ENCODE measurements around the gene RBM20. TPM values are rescaled to one million over a fixed set of nuclear protein-coding genes. Genes with fewer than 3 reads are reported as not detected.

RBM20 gene
- polyA plus RNA-seq, 1 donor: 5.3 TPM

DNA sequence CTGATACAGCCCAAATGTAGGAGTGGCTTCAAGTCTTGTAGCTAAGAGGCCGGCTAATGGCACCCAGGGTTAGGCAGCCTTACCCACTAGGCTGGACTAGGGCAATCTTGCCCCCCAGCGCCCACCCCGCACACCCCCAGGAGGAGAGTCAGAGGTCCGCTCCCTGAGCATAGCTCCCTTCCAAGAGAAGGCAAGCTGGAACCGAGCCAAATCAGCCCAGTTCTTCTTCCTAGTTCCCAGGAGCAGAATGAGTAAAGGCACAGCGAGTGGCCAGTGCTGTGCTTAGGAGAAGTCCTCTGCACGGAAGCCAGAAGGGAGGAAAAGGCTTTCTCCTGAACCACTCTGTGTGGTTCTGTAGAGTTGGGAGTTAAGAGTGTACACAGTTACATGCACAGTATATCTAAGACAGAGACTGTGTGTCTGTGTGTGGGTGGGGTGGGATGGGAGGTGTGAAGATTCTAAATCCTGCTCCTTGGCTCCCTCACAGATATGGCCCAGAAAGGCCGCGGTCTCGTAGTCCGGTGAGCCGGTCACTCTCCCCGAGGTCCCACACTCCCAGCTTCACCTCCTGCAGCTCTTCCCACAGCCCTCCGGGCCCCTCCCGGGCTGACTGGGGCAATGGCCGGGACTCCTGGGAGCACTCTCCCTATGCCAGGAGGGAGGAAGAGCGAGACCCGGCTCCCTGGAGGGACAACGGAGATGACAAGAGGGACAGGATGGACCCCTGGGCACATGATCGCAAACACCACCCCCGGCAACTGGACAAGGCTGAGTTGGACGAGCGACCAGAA is 167.8 kb downstream of the RBM20 start:
- no peak for DNase-seq

GRCh38 chr10:110812583-110812982 is 168.4 kb downstream of the RBM20 start:
- DNase-seq: no peak

DNA sequence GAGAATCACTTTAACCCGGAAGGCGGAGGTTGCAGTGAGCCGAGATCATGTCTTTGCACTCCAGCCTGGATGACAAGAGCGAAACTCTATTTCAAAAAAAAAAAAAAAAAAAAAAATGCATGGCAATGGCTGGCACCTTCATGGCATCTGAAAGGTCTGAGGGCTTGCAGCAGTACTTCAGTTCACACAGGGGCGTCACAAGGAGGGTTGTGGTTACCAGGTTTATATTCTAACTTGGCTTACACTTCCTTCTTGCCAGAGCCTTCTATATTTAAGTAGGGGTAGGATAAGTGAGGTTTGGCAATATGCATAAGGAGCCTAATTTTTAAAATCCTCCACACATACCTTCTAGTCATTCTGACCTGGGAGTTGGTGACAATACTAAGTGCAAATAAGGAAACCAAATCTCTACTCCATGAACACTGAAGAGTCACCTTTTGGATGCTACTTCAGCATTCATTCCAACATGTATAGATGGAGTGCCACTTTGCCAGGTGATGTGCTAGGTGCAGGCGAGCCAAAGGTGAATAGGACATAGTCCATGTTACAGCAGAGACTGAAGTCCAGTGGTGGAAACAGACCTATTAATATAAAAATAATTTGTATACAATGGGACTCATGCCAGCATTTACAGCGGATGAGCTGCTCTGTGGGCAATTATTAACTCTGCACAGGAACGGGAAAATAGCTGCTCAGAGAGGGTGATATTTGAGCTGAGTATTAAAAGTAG is 169.8 kb downstream of the RBM20 start:
- no peak for DNase-seq

DNA sequence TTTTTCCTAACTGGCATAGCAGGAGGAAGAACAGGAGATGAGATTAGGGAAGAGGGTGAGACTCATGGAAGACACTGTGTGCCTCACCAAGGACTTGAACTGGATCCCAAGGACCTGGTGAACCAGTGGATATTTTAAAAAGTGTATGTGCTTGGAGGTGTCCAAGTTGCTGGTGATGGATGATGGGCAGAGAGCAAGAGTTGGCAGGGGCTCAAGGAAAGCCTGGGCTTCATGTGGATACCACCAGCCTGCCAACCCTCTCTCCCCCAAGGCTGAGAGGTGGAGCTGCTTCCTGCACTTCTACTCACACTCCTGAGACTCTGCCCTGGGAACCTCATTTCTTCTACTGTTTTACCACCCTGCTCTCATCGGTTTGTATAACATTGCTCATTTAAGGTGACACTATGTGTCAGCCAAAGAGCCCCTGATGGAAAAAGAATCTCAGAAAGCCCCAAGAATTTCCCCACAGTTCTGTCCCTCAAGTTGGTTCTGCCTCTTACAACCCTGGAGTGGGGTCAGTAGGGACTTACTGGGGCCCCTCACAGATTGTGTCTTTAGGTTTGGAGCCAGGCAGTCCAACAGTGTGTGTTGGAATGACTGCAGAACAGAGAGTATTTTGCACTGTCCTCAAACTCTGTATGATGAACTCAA is 171.3 kb downstream of the RBM20 start:
- DNase-seq: no peak

GRCh38 chr10:110817614-110818013 is 173.5 kb downstream of the RBM20 start:
- DNase-seq: no peak

GRCh38 chr10:110818311-110819256 is 174.4 kb downstream of the RBM20 start:
- no peak for DNase-seq

DNA sequence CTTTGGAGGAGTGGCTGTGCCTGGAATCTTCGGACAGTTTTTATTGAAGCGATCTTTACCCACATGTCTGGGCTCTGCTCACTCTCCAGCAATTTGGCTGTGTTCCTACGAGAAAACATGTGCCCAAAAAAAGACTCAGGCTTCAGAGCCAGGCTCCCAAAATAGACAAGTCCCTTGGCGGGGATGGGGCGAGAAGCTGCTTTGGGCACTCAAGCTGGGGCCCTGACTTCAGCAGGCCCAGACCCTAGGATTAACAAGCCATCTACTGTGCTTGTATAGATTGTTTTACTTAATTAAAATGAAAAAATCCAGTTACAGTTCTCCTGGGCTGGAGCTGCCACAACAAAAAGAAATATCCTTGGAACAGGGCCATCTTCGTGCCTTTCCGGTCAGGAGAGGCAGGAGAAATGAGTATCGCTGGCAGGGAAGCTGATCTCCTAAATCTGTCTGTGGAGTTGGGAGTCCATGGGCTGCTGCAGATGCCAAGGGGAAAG is 176.2 kb downstream of the RBM20 start:
- DNase-seq: no peak

DNA sequence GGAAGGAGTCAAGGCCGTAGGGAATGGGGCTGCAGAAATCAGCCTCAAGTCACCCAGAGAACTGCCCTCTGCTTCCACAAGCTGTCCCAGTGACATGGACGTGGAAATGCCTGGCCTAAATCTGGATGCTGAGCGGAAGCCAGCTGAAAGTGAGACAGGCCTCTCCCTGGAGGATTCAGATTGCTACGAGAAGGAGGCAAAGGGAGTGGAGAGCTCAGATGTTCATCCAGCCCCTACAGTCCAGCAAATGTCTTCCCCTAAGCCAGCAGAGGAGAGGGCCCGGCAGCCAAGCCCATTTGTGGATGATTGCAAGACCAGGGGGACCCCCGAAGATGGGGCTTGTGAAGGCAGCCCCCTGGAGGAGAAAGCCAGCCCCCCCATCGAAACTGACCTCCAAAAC is 177.4 kb downstream of the RBM20 start:
- no peak for DNase-seq

DNA sequence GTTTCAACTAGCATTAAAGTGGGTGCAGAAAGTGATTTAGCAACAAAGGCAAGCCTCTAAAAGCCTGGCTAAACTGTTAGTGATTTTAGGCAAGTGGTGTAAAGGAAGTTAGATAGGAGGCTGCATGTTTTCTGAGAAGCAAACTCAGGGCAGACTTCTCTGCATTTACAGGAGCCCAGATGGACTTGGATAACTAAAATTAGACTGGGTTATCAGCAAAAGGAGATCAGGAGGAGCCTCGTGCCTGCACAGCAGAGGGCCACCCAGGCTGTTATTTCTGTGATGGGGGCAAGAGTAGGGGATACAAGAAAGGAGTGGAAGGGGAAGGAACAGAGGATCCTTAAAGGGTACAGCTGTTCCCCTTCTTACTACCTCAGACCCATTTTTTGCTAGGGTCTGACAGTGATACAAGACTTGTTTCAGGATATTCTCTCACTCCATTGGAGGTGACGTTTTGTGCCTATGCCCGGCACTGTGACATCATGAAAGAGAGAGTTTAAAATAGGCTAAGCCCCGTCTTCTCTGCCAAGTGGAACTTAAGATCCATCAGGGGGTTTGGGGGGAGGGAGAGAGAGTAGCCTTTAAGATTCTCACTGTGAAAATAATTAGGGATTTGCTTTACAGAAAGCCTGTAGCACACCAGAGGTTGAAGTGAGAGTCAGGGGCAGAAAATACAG is 178.0 kb downstream of the RBM20 start:
- no peak for DNase-seq

DNA sequence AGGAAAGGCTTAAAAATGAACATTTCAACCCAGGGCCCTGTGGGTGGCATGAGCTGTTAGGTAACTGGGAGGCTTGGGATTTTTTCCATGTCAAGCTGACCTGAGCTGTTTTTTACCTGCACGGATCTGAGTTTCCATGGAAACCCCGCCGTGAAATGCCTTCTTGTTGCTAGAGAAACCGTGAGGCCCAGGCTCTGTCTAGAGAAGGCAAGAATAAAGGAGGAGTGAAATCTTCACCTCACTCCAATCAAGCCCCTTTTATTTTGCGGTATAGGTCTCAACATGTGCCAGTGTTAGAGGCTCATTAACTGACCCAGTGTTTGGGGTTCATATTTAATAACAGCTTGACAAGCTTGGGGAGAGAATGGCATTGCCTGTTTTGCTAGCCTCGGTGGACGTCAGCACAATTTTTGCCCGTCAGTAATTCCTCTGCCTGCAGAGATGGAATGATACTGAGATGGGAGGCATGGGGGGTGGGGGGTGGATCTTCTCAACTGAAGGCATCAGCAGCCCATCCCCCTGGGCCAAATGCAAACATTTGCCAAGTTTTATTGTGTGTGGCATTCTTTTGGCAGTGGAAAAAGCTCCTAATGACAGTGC is 178.7 kb downstream of the RBM20 start:
- peak; percentile 76 for DNase-seq

- no peak for DNase-seq
These were observed 180.0 kb downstream of the RBM20 start for GRCh38 chr10:110824152-110824441.

DNA sequence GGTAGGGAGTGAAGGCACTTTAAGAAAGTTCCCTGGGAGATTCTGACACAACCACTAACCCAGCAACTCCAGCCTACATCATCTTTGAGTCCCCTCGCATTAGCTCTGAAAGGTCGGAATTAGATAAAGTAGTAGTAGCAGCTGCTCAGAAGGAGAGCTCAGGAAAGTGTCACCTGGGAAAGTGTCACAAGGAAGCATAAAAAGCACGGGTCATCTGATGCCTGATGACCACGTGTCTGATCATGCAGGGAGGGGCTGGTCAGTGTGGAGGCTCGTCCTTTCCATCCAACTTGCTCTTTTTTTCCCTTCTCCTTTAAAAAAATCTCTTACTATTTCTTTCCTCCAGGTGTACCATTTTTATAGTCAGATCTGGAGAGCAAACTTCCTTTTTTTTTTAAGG is 180.5 kb downstream of the RBM20 start:
- DNase-seq: no peak

DNA sequence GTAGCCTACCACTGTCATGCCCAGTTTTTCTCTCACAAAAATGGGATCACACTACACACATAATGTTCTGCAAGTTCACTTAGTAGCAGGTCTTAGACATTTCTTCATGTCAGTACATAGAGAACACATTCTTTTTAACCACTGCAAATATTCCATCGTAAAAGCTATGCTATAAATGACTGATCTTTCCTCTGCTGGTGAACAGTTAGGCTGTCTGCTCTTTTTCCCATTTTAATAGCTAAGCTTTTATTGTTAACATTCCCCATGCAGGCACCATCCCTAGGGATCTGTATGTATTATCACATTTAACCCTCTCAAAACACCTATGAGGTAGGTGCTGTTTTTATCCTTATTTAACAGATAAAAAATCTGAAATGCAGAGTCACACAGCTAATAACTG is 181.4 kb downstream of the RBM20 start:
- DNase-seq: no peak

GRCh38 chr10:110827410-110827809 is 183.3 kb downstream of the RBM20 start:
- DNase-seq: no peak

DNA sequence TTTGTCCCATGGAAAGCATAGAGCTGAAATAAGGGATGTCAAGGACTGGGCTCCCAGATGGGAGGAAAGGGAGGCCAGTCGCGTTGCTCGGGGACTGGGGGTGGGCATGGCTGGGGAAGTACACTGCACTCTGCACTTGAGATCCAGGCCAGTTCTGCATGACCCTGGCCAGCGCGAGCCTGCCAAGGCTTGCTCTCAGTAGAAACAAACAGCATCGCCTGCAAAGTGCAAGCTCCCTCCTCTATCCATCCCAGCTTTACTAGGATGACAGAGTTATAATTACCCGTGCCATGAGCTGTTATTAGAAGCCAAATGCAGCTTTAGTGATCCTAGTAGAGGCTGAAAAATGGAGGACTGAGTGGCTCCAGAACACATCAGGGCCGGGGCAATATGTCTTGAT is 183.7 kb downstream of the RBM20 start:
- DNase-seq: no peak

DNA sequence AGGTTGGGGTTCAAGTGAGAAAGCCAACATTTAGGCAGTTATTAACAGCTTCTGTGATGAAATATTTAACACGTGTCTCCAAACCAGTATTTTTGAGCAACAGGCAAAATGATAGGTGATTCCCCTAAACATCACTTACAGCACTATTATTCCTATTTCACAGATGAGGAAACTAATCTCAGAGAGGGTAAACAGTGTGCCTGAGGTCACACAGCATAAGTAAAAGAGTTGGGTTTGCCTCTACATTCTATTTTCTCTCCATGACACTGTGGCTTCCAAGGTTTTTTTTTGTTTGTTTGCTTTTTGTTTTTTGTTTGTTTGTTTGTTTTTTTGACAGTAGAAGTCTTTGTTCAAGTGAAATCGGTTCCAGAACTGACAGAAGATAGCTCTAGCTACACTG is 184.4 kb downstream of the RBM20 start:
- DNase-seq: no peak

DNA sequence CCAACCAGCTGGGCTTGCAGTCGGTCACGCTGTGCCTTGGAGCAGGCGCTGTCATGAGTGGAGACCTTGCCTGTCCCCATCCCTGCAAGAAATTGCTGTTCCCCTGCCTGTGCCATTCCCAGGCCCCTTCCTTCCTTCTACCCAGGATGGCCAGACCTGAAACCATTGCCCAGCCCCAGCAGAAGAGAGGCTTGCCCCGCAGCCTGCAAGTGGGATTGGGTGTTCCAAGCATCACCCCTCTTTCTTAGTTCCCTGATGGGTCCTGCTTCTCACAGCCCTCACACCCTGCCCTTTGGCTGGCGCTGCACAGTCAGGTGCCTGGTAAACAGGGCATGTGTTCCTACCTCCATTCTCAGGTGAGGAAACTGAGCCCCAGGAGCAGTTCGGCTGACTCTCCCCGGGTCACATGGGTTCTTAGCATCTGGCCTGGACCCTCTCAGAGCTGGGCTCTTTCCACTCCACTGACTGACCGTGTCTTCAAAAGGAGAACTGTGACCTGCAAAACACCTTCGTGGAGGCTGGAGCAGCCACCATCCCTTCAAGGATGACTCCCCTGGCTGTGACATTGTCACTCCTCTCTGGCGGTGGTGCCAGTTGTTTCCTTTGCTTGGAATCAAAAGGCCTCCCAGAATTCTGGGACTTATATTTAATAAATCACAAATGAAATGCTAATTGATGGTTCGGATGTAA is 185.7 kb downstream of the RBM20 start:
- no peak for DNase-seq

DNA sequence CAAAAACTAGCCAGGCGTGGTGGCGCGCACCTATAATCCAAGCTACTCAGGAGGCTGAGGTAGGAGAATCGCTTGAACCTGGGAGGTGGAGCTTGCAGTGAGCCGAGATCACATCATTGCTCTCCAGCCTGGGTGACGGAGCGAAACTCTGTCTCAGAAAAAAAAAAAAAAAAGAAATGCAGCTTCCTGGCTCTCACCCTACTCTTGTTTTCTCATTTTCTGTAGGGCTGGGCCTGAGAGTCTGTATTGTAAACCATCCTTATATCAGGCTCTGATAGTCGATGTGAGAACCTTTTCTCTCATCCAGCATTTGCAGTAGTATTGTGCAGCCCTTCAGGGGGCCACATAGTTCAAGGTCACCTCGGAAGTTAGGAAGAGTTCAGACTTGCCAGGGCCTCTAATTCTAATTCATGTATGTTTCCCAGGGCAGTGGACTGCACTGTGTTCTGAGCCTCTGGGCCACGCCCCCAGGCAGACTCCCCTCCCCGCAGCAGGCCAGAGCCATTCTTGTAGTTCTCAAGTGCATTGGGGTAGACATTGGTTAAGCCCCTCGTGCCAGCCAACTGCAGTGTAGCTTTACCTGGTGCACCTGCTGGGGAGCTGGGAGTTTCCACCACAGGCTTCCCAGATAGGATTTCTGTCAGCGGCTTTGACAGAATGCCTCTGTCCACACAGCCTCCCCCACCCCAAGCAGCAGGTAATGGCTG is 189.3 kb downstream of the RBM20 start:
- no peak for DNase-seq

- DNase-seq: no peak
These were observed 189.9 kb downstream of the RBM20 start for GRCh38 chr10:110833941-110834628.

All from left kidney (tissue), 2 donors.